Breast epithelium (tissue), 3 donors: ENCODE results near the gene HDAC9.

Source experiments
- POLR2AphosphoS5 ChIP-seq, 3 donors: sonication (generic); formaldehyde crosslinking; IDR thresholded peaks; one replicate each; pipeline ENCODE4 v1.6.1; 2017; ENCODE audit warnings: antibody characterized with exemption in 3 of 3
- TF ChIP-seq, protein P1 (sequence below), 3 donors: fragments of 450-650 bp; IDR thresholded peaks; one replicate each; pipeline ENCODE4 v1.5.1; 2016 to 2017; ENCODE audit warnings: antibody characterized with exemption in 3 of 3, mild to moderate bottlenecking in 3 of 3, moderate library complexity in 3 of 3

GRCh38 chr7:18808026-18808425, 312.5 kb downstream of the HDAC9 start:
- TF ChIP-seq, protein P1, sequence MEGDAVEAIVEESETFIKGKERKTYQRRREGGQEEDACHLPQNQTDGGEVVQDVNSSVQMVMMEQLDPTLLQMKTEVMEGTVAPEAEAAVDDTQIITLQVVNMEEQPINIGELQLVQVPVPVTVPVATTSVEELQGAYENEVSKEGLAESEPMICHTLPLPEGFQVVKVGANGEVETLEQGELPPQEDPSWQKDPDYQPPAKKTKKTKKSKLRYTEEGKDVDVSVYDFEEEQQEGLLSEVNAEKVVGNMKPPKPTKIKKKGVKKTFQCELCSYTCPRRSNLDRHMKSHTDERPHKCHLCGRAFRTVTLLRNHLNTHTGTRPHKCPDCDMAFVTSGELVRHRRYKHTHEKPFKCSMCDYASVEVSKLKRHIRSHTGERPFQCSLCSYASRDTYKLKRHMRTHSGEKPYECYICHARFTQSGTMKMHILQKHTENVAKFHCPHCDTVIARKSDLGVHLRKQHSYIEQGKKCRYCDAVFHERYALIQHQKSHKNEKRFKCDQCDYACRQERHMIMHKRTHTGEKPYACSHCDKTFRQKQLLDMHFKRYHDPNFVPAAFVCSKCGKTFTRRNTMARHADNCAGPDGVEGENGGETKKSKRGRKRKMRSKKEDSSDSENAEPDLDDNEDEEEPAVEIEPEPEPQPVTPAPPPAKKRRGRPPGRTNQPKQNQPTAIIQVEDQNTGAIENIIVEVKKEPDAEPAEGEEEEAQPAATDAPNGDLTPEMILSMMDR (IDR thresholded peaks at IDR 0.05): no peak
- no peak for TF ChIP-seq POLR2AphosphoS5 (IDR thresholded peaks at IDR 0.05)
